ENCODE measurements around the gene SLC45A1. TPM values are rescaled to one million over a fixed set of nuclear protein-coding genes. Genes with fewer than 3 reads are reported as not detected.

Gene SLC45A1
- total RNA-seq, 1 donor = not detected

GRCh38 chr1:8339203-8339600, 21.3 kb downstream of the SLC45A1 start:
- Histone ChIP-seq H3K9me3 (ENCODE audit: low read depth, low read length) (no peaks in the 10 kb centered on the region), H3K4me3 (ENCODE audit: low read length) (no peak overlapping the region), H3K4me1 (ENCODE audit: insufficient read depth, low read length) (no peaks in the 10 kb centered on the region), H3K27me3 (ENCODE audit: insufficient read depth, low read length) (no peaks in the 10 kb centered on the region)

- no peaks in the 10 kb centered on the region for H3K4me1 ChIP-seq (ENCODE audit: insufficient read depth, low read length)
- H3K27me3 ChIP-seq (ENCODE audit: insufficient read depth, low read length) = no peaks in the 10 kb centered on the region
- no peak overlapping the region for H3K4me3 ChIP-seq (ENCODE audit: low read length)
- no peaks in the 10 kb centered on the region for H3K9me3 ChIP-seq (ENCODE audit: low read depth, low read length)
Observed at GRCh38 chr1:8340448-8340847, 22.5 kb downstream of the SLC45A1 start.

GRCh38 chr1:8342325-8342724, 24.4 kb downstream of the SLC45A1 start:
- Histone ChIP-seq H3K27me3 (ENCODE audit: insufficient read depth, low read length) (no peaks in the 10 kb centered on the region), H3K4me1 (ENCODE audit: insufficient read depth, low read length) (no peaks in the 10 kb centered on the region)

GRCh38 chr1:8343044-8343443, 25.1 kb downstream of the SLC45A1 start:
- Histone ChIP-seq H3K4me3 (ENCODE audit: low read length) (no peak overlapping the region), H3K27me3 (ENCODE audit: insufficient read depth, low read length) (no peaks in the 10 kb centered on the region), H3K9me3 (ENCODE audit: low read depth, low read length) (no peaks in the 10 kb centered on the region), H3K4me1 (ENCODE audit: insufficient read depth, low read length) (no peaks in the 10 kb centered on the region)

More at GRCh38 chr1:8342325-8342724, 24.4 kb downstream of the SLC45A1 start:
- H3K9me3 ChIP-seq (ENCODE audit: low read depth, low read length) = no peaks in the 10 kb centered on the region
- H3K4me3 ChIP-seq (ENCODE audit: low read length) = no peak overlapping the region

- H3K4me1 ChIP-seq (ENCODE audit: insufficient read depth, low read length) = no peaks in the 10 kb centered on the region
- H3K4me3 ChIP-seq (ENCODE audit: low read length) = no peak overlapping the region
- no peaks in the 10 kb centered on the region for H3K27me3 ChIP-seq (ENCODE audit: insufficient read depth, low read length)
- no peaks in the 10 kb centered on the region for H3K9me3 ChIP-seq (ENCODE audit: low read depth, low read length)
Observed at GRCh38 chr1:8343464-8344001, 25.6 kb downstream of the SLC45A1 start.

GRCh38 chr1:8344893-8345507, 27.1 kb downstream of the SLC45A1 start:
- Histone ChIP-seq H3K9me3 (ENCODE audit: low read depth, low read length) (no peaks in the 10 kb centered on the region), H3K27me3 (ENCODE audit: insufficient read depth, low read length) (no peaks in the 10 kb centered on the region), H3K4me3 (ENCODE audit: low read length) (no peak overlapping the region), H3K4me1 (ENCODE audit: insufficient read depth, low read length) (no peaks in the 10 kb centered on the region)

- Histone ChIP-seq H3K9me3 (ENCODE audit: low read depth, low read length) (no peaks in the 10 kb centered on the region), H3K27me3 (ENCODE audit: insufficient read depth, low read length) (no peaks in the 10 kb centered on the region), H3K4me1 (ENCODE audit: insufficient read depth, low read length) (no peaks in the 10 kb centered on the region), H3K4me3 (ENCODE audit: low read length) (no peak overlapping the region)
Observed at GRCh38 chr1:8345621-8346415, 27.9 kb downstream of the SLC45A1 start.

- Histone ChIP-seq H3K4me3 (ENCODE audit: low read length) (no peak overlapping the region), H3K27me3 (ENCODE audit: insufficient read depth, low read length) (no peaks in the 10 kb centered on the region), H3K9me3 (ENCODE audit: low read depth, low read length) (no peaks in the 10 kb centered on the region), H3K4me1 (ENCODE audit: insufficient read depth, low read length) (no peaks in the 10 kb centered on the region)
Observed at GRCh38 chr1:8347635-8348034, 29.7 kb downstream of the SLC45A1 start.

- Histone ChIP-seq H3K4me3 (ENCODE audit: low read length) (no peak overlapping the region), H3K9me3 (ENCODE audit: low read depth, low read length) (no peaks in the 10 kb centered on the region), H3K4me1 (ENCODE audit: insufficient read depth, low read length) (no peaks in the 10 kb centered on the region), H3K27me3 (ENCODE audit: insufficient read depth, low read length) (no peaks in the 10 kb centered on the region)
Observed at GRCh38 chr1:8348047-8348776, 30.3 kb downstream of the SLC45A1 start.

GRCh38 chr1:8348777-8349472, 31.0 kb downstream of the SLC45A1 start:
- H3K4me3 ChIP-seq (ENCODE audit: low read length) = no peak overlapping the region
- H3K9me3 ChIP-seq (ENCODE audit: low read depth, low read length) = no peaks in the 10 kb centered on the region
- no peaks in the 10 kb centered on the region for H3K4me1 ChIP-seq (ENCODE audit: insufficient read depth, low read length)
- no peaks in the 10 kb centered on the region for H3K27me3 ChIP-seq (ENCODE audit: insufficient read depth, low read length)

GRCh38 chr1:8349473-8349865, 31.6 kb downstream of the SLC45A1 start:
- no peak overlapping the region for H3K4me3 ChIP-seq (ENCODE audit: low read length)
- no peaks in the 10 kb centered on the region for H3K27me3 ChIP-seq (ENCODE audit: insufficient read depth, low read length)
- H3K9me3 ChIP-seq (ENCODE audit: low read depth, low read length) = no peaks in the 10 kb centered on the region
- H3K4me1 ChIP-seq (ENCODE audit: insufficient read depth, low read length) = no peaks in the 10 kb centered on the region

- H3K27me3 ChIP-seq (ENCODE audit: insufficient read depth, low read length) = no peaks in the 10 kb centered on the region
- no peak overlapping the region for H3K4me3 ChIP-seq (ENCODE audit: low read length)
- H3K4me1 ChIP-seq (ENCODE audit: insufficient read depth, low read length) = no peaks in the 10 kb centered on the region
- H3K9me3 ChIP-seq (ENCODE audit: low read depth, low read length) = no peaks in the 10 kb centered on the region
Observed at GRCh38 chr1:8349961-8350360, 32.0 kb downstream of the SLC45A1 start.

- Histone ChIP-seq H3K4me1 (ENCODE audit: insufficient read depth, low read length) (no peaks in the 10 kb centered on the region), H3K9me3 (ENCODE audit: low read depth, low read length) (no peaks in the 10 kb centered on the region), H3K4me3 (ENCODE audit: low read length) (no peak overlapping the region), H3K27me3 (ENCODE audit: insufficient read depth, low read length) (no peaks in the 10 kb centered on the region)
Observed at GRCh38 chr1:8350914-8351684, 33.2 kb downstream of the SLC45A1 start.

Measured in mononuclear cell (primary cell).